Natural killer cell (primary cell): ENCODE results near the gene ANKRD6. TPM values are rescaled to one million over a fixed set of nuclear protein-coding genes. Genes with fewer than 3 reads are reported as not detected.

ENCODE experiments used
- ATAC-seq, 3 donors: fragments of 150-1000 bp in 2 of 3; fragments of 200-7000 bp in 1 of 3; cut with Tn5 transposase; 1 replicate in 1 of 3; 2 replicates in 2 of 3; pipeline ENCODE4 v1.10.0; 2021; ENCODE audit warnings: mild to moderate bottlenecking in 2 of 3, moderate library complexity in 2 of 3
- DNase-seq, 2 donors: peaks; one replicate each; pipeline versions ENCODE4 v3.0.0 to v3.0.0-alpha.2; 2013 to 2021; ENCODE audit warnings: mixed read lengths in 1 of 2
- H3K27ac ChIP-seq: one replicate; pipeline ENCODE4 v1.5.1; 2013; ENCODE audit warnings: mild to moderate bottlenecking, low read length
- H3K27me3 ChIP-seq: one replicate; pipeline ENCODE4 v1.6.1; 2013; ENCODE audit warnings: low read length; ENCODE audit not compliant: control insufficient read depth, insufficient read depth
- H3K36me3 ChIP-seq: one replicate; pipeline ENCODE4 v1.6.1; 2013; ENCODE audit warnings: low read length; ENCODE audit not compliant: control insufficient read depth, insufficient read depth
- H3K4me1 ChIP-seq: one replicate; pipeline ENCODE4 v1.6.1; 2013; ENCODE audit warnings: low read length; ENCODE audit not compliant: control insufficient read depth, insufficient read depth
- H3K4me3 ChIP-seq: one replicate; pipeline ENCODE4 v1.5.1; 2013; ENCODE audit warnings: low read length
- H3K9me3 ChIP-seq: one replicate; pipeline ENCODE4 v1.6.1; 2013; ENCODE audit warnings: low read length; ENCODE audit not compliant: control insufficient read depth, insufficient read depth
- H3K27ac Mint-ChIP-seq, 2 donors: one replicate each; pipeline ENCODE4 v1.8.0; 2022; ENCODE audit warnings: mild to moderate bottlenecking in 2 of 2, mixed read lengths in 2 of 2, moderate library complexity in 1 of 2
- H3K27me3 Mint-ChIP-seq, 2 donors: one replicate each; pipeline ENCODE4 v1.8.0; 2022; ENCODE audit warnings: low read depth in 2 of 2, mixed read lengths in 2 of 2
- H3K36me3 Mint-ChIP-seq: one replicate; pipeline ENCODE4 v1.8.0; 2022; ENCODE audit warnings: mixed read lengths
- H3K4me1 Mint-ChIP-seq, 2 donors: one replicate each; pipeline ENCODE4 v1.8.0; 2022; ENCODE audit warnings: mixed read lengths in 2 of 2
- H3K4me3 Mint-ChIP-seq: one replicate; pipeline ENCODE4 v1.8.0; 2022; ENCODE audit warnings: mild to moderate bottlenecking, moderate library complexity, mixed read lengths
- H3K9me3 Mint-ChIP-seq, 2 donors: one replicate each; pipeline ENCODE4 v1.8.0; 2022; ENCODE audit warnings: mixed read lengths in 2 of 2
- CTCF ChIP-seq: fragments of 200-600 bp; IDR thresholded peaks from one replicate; pipeline ENCODE4 v1.8.0; 2022; ENCODE audit warnings: antibody characterized with exemption
- WGBS: methylation state at CpG from one replicate; pipeline ENCODE4 v1.1.7; 2013; ENCODE audit warnings: missing lambda C conversion rate; ENCODE audit not compliant: insufficient coverage; 5-methylcytosine and 5-hydroxymethylcytosine counted together
- intact Hi-C: fragments of 100-400 bp; cut with micrococcal nuclease; formaldehyde crosslinking; loops from one replicate; pipeline ENCODE4 v1.14.2; 2022
- total RNA-seq, 4 donors: library from RNA; stranded (reverse); fragments of 120-200 nt in 1 of 4; gene quantifications; one replicate each; pipeline versions ENCODE4 v1.2.3 to v1.2.4, GENCODE V29; 2013 to 2022

ANKRD6 gene
- total RNA-seq, 3 donors from 2014 or later (not counting 1 experiment from before 2014, with no cell fraction given): 4.5 to 9.0 (median 4.6) TPM

GRCh38 chr6:89482126-89482525 lies 49.2 kb downstream of the ANKRD6 start:
- no peak for TF ChIP-seq CTCF

GRCh38 chr6:89483111-89483720 lies 50.3 kb downstream of the ANKRD6 start:
- WGBS: 91% methylated on average over 7 of the region's 7 CpGs
- intact Hi-C loops: no loop called here

More at GRCh38 chr6:89482126-89482525, 49.2 kb downstream of the ANKRD6 start:
- no peaks in the 10 kb centered on the region for H3K9me3 Mint-ChIP-seq
- ATAC-seq: no peak
- Histone ChIP-seq H3K27ac (no peak overlapping the region), H3K4me3 (no peak overlapping the region), H3K36me3 (no peaks in the 10 kb centered on the region), H3K9me3 (no peaks in the 10 kb centered on the region), H3K4me1 (no peaks in the 10 kb centered on the region), H3K27me3 (no peaks in the 10 kb centered on the region)
- DNase-seq: no peak
- H3K4me1 Mint-ChIP-seq: no peaks in the 10 kb centered on the region
- H3K27ac Mint-ChIP-seq: no peak overlapping the region
- H3K27me3 Mint-ChIP-seq: no peaks in the 10 kb centered on the region
- intact Hi-C loops: no loop called here
- H3K4me3 Mint-ChIP-seq: no peak overlapping the region
- no peaks in the 10 kb centered on the region for H3K36me3 Mint-ChIP-seq
- WGBS: no CpG with 5 or more reads among the region's 1 CpG

GRCh38 chr6:89485320-89485719 lies 52.4 kb downstream of the ANKRD6 start:
- intact Hi-C loops: no loop called here
- Histone ChIP-seq H3K36me3 (no peaks in the 10 kb centered on the region), H3K27ac (no peak overlapping the region), H3K4me1 (no peaks in the 10 kb centered on the region), H3K9me3 (no peaks in the 10 kb centered on the region), H3K27me3 (no peaks in the 10 kb centered on the region), H3K4me3 (no peak overlapping the region)
- TF ChIP-seq CTCF: no peak
- Mint-ChIP-seq H3K27me3 (no peaks in the 10 kb centered on the region), H3K27ac (no peak overlapping the region), H3K9me3 (no peaks in the 10 kb centered on the region), H3K4me3 (no peak overlapping the region), H3K4me1 (no peaks in the 10 kb centered on the region), H3K36me3 (no peaks in the 10 kb centered on the region)
- ATAC-seq (no peak), DNase-seq (no peak)
- WGBS: 85% methylated on average over 3 of the region's 3 CpGs

More at GRCh38 chr6:89483111-89483720, 50.3 kb downstream of the ANKRD6 start:
- H3K4me3 Mint-ChIP-seq: no peak overlapping the region
- Histone ChIP-seq H3K36me3 (no peaks in the 10 kb centered on the region), H3K4me3 (no peak overlapping the region), H3K9me3 (no peaks in the 10 kb centered on the region), H3K27me3 (no peaks in the 10 kb centered on the region), H3K4me1 (no peaks in the 10 kb centered on the region), H3K27ac (no peak overlapping the region)
- H3K36me3 Mint-ChIP-seq: no peaks in the 10 kb centered on the region
- TF ChIP-seq CTCF: no peak
- no peaks in the 10 kb centered on the region for H3K9me3 Mint-ChIP-seq
- H3K27ac Mint-ChIP-seq: no peak overlapping the region
- DNase-seq: no peak
- ATAC-seq: no peak
- H3K27me3 Mint-ChIP-seq: no peaks in the 10 kb centered on the region
- H3K4me1 Mint-ChIP-seq: no peaks in the 10 kb centered on the region

- ATAC-seq: no peak
- Histone ChIP-seq H3K36me3 (no peaks in the 10 kb centered on the region), H3K27me3 (no peaks in the 10 kb centered on the region), H3K4me3 (no peak overlapping the region), H3K27ac (no peak overlapping the region), H3K4me1 (no peaks in the 10 kb centered on the region), H3K9me3 (no peaks in the 10 kb centered on the region)
- Mint-ChIP-seq H3K9me3 (no peaks in the 10 kb centered on the region), H3K27me3 (no peaks in the 10 kb centered on the region), H3K27ac (no peak overlapping the region), H3K4me3 (no peak overlapping the region), H3K36me3 (no peaks in the 10 kb centered on the region), H3K4me1 (no peaks in the 10 kb centered on the region)
- no peak for DNase-seq
- 88% methylated on average over 1 of the region's 1 CpG for WGBS
- intact Hi-C loops: no loop called here
- no peak for TF ChIP-seq CTCF
Observed at GRCh38 chr6:89487864-89488263, 54.9 kb downstream of the ANKRD6 start.
